Heart left ventricle (tissue), 16 donors: Measurements from ENCODE around the gene ROBO1. TPM values are rescaled to one million over a fixed set of nuclear protein-coding genes. Genes with fewer than 3 reads are reported as not detected.

Experiments
- ATAC-seq, 4 donors: fragments of 200-7000 bp; cut with Tn5 transposase; one replicate each; pipeline ENCODE4 v1.9.1; 2020 to 2022; ENCODE audit warnings: moderate library complexity in 4 of 4, mild to moderate bottlenecking in 3 of 4, moderate number of reproducible peaks in 1 of 4
- DNase-seq, 5 donors: peaks; one replicate each; pipeline ENCODE4 v3.0.0-alpha.2; 2020
- H3K27ac ChIP-seq, 12 donors: fragments of 200-600 bp; sonication (generic) in 4 of 12; one replicate each; pipeline versions ENCODE4 v1.5.0 to v1.8.0; 2016 to 2022; ENCODE audit warnings: mild to moderate bottlenecking in 2 of 12
- H3K27me3 ChIP-seq, 9 donors: fragments of 200-600 bp; sonication (generic) in 2 of 9; one replicate each; pipeline versions ENCODE4 v1.5.1 to v1.8.0; 2016 to 2022; ENCODE audit warnings: mild to moderate bottlenecking in 3 of 9
- H3K36me3 ChIP-seq, 9 donors: fragments of 200-600 bp; sonication (generic) in 2 of 9; one replicate each; pipeline versions ENCODE4 v1.5.0 to v1.8.0; 2018 to 2022; ENCODE audit warnings: mild to moderate bottlenecking in 2 of 9
- H3K4me1 ChIP-seq, 12 donors: fragments of 200-600 bp; sonication (generic) in 4 of 12; one replicate each; pipeline versions ENCODE4 v1.5.0 to v1.8.0; 2016 to 2022; ENCODE audit warnings: mild to moderate bottlenecking in 3 of 12
- H3K4me3 ChIP-seq, 12 donors: fragments of 200-600 bp; sonication (generic) in 4 of 12; one replicate each; pipeline versions ENCODE4 v1.5.0 to v1.8.0; 2017 to 2022; ENCODE audit warnings: mild to moderate bottlenecking in 9 of 12, moderate library complexity in 4 of 12
- H3K9me3 ChIP-seq, 12 donors: fragments of 200-600 bp; sonication (generic) in 4 of 12; one replicate each; pipeline versions ENCODE4 v1.5.0 to v1.8.0; 2016 to 2022; ENCODE audit warnings: mild to moderate bottlenecking in 1 of 12
- POLR2A ChIP-seq, 2 donors: fragments of 450-650 bp; IDR thresholded peaks; one replicate each; pipeline ENCODE4 v1.6.1; 2017; ENCODE audit warnings: antibody characterized with exemption in 2 of 2, mild to moderate bottlenecking in 2 of 2, moderate library complexity in 2 of 2
- WGBS, 4 donors: extraction: QIAGEN DNeasy Blood & Tissue Kit in 2 of 4; methylation state at CpG; one replicate each; pipeline versions ENCODE4 v1.1.5 to v1.1.7; 2013 to 2018; 5-methylcytosine and 5-hydroxymethylcytosine counted together
- intact Hi-C, 10 donors: fragments of 100-400 bp; cut with DNase I; formaldehyde crosslinking; loops; one replicate each; pipeline versions ENCODE4 v1.11.1 to v1.14.2; 2022
- polyA plus RNA-seq, 2 donors: library from polyadenylated mRNA; stranded (reverse); fragments of 200-250 nt; gene quantifications; one replicate each; pipeline ENCODE4 v1.2.3, GENCODE V29; 2013
- total RNA-seq, 9 donors: library from RNA; depleted of rRNA in 2 of 9; stranded (reverse); fragments of >200 nt in 2 of 9; fragmentation: NEBNext Ultra II Directional in 3 of 9; extraction: Animal tissue kit (Norgen Biotek cat#: 25700) in 3 of 9; gene quantifications; one replicate each; pipeline versions ENCODE4 v1.1.0 to v1.2.4, GENCODE V29; 2016 to 2023
- TF ChIP-seq, protein P1 (sequence below), 12 donors: fragments of 200-600 bp; sonication (generic) in 4 of 12; IDR thresholded peaks; one replicate each; pipeline versions ENCODE4 v1.5.0 to v1.8.0; 2018 to 2022; ENCODE audit warnings: antibody characterized with exemption in 12 of 12, mild to moderate bottlenecking in 5 of 12
- donor health status: ischemic (EF 13 %, LVEDD 7.1; RV severe dilation, severe dysfunction).
- donor health status: healthy with polysubstance abuse.
- donor health status: DM: no; HTN: yes; CAD: no.
- donor health status: DM: no; HTN: no; CAD: no.
- donor health status: ischemic (EF 25% LVEDD 6.9; RV normal size, moderate dysfunction).
- donor health status: ischemic (EF 25% LVEDD 5.7; RV mildly dilated, moderate dysfunction).
- donor health status: healthy.
- donor health status: DM: yes; HTN: yes; CAD: no.
- donor health status: ischemic (EF 35%, LVEDD 5.7; RV mildly dilated, moderate dysfunction).
- donor health status: nonischemic (EF 11% LVEDD 7.7; RV severe dilation, severe dysfunction).
- donor health status: DM: yes; HTN: yes; CAD: no.
- donor health status: PGD.
- donor health status: ischemic (EF 29% LVEDD 5.4; RV normal size, mild dysfunction).
- donor health status: nonischemic (EF 23%, LVEDD 6.1; RV moderate dilation, normal function).

The ROBO1 gene
- total and polyA plus RNA-seq, 11 donors = 1.4 to 14.8 (median 5.7) TPM

DNA sequence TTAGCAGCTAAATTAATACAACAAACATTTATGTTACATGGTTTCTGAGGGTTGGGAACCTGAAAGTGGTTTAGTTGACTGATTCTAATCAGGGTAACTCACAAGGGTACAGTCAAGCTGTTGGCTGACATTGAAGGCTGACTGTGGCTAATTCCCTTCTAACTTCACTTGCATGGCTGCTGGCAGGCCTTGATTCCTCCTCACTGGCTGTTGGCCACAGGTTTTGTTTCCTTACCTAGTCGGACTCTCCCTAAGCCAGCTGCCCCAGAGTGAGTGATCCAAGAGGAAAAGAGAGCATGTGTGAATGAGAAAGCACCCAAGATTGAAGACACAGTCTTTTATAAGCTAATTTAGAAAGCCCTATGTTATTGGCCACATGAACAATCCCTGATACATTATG is 700.1 kb downstream of the ROBO1 start:
- ATAC-seq (no peak), DNase-seq (no peak)
- H3K9me3 ChIP-seq = no peaks in the 10 kb centered on the region
- intact Hi-C loops = no loop called here
- 67 to 87% (median 69%) methylated on average over 1 of the region's 1 CpG for WGBS, 4 donors
- H3K36me3 ChIP-seq = no peaks in the 10 kb centered on the region
- H3K27me3 ChIP-seq = no peaks in the 10 kb centered on the region
- no peaks in the 10 kb centered on the region for H3K4me1 ChIP-seq
- H3K4me3 ChIP-seq = no peak overlapping the region
- H3K27ac ChIP-seq = no peak overlapping the region
- TF ChIP-seq, protein P1, sequence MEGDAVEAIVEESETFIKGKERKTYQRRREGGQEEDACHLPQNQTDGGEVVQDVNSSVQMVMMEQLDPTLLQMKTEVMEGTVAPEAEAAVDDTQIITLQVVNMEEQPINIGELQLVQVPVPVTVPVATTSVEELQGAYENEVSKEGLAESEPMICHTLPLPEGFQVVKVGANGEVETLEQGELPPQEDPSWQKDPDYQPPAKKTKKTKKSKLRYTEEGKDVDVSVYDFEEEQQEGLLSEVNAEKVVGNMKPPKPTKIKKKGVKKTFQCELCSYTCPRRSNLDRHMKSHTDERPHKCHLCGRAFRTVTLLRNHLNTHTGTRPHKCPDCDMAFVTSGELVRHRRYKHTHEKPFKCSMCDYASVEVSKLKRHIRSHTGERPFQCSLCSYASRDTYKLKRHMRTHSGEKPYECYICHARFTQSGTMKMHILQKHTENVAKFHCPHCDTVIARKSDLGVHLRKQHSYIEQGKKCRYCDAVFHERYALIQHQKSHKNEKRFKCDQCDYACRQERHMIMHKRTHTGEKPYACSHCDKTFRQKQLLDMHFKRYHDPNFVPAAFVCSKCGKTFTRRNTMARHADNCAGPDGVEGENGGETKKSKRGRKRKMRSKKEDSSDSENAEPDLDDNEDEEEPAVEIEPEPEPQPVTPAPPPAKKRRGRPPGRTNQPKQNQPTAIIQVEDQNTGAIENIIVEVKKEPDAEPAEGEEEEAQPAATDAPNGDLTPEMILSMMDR (IDR thresholded peaks at IDR 0.05) = no peak
- TF ChIP-seq POLR2A (IDR thresholded peaks at IDR 0.05) = no peak

DNA sequence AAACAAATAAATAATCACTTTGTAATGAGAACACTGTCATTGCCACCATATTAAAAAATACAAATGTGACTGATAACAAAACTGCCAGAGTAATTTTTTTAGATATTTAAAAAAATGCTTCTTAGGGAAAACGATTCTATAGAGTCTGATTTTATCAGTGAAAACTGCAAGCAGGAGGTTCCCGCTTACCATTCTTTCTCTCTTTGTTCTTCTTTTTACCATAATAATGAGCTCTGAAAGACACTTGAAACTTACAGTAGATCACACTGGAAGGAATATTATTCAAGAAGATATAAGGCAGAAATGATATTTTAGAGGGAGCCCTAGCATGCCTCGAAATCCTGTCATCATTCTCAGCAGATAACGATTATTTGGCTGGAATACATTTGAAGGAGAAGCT is 701.3 kb downstream of the ROBO1 start:
- Histone ChIP-seq H3K27me3 (no peaks in the 10 kb centered on the region), H3K27ac (no peak overlapping the region), H3K9me3 (peaks cover 0 to 7% (median 0%) of the 10 kb centered on the region in 12 donors), H3K4me3 (no peak overlapping the region), H3K36me3 (no peaks in the 10 kb centered on the region), H3K4me1 (no peaks in the 10 kb centered on the region)
- intact Hi-C loops = no loop called here
- ATAC-seq (no peak), DNase-seq (no peak)
- TF ChIP-seq POLR2A (IDR thresholded peaks at IDR 0.05) = no peak
- TF ChIP-seq, protein P1 (IDR thresholded peaks at IDR 0.05) = no peak
- WGBS, 4 donors = 60 to 67% (median 65%) methylated on average over 4 of the region's 4 CpGs

DNA sequence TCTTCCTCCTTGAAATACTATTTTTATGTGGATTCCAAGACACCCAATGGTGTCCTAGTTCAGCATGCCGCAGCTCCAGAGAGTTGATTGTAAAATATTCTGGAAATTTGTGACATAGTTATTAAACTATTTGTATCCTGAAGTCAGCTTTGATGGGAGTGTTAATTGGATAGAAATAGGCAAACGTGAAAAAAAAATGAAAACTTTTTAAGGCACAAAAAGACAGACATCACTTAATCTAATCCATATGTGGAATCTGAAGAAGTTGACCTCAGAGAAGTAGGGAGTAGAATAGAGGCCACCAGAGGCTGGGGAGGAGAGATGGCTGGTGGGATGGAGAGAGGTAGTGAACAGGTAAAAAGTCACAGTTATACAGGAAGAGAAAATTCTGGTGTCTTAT is 704.2 kb downstream of the ROBO1 start:
- Histone ChIP-seq H3K27me3 (no peaks in the 10 kb centered on the region), H3K27ac (no peak overlapping the region), H3K4me3 (no peak overlapping the region), H3K4me1 (no peaks in the 10 kb centered on the region), H3K9me3 (peaks cover 0 to 7% (median 0%) of the 10 kb centered on the region in 12 donors), H3K36me3 (no peaks in the 10 kb centered on the region)
- DNase-seq (no peak), ATAC-seq (no peak)
- TF ChIP-seq POLR2A (IDR thresholded peaks at IDR 0.05) = no peak
- TF ChIP-seq, protein P1 (IDR thresholded peaks at IDR 0.05) = no peak
- WGBS, 4 donors = 69 to 86% (median 80%) methylated on average over 2 of the region's 2 CpGs
- intact Hi-C loops = no loop called here

DNA sequence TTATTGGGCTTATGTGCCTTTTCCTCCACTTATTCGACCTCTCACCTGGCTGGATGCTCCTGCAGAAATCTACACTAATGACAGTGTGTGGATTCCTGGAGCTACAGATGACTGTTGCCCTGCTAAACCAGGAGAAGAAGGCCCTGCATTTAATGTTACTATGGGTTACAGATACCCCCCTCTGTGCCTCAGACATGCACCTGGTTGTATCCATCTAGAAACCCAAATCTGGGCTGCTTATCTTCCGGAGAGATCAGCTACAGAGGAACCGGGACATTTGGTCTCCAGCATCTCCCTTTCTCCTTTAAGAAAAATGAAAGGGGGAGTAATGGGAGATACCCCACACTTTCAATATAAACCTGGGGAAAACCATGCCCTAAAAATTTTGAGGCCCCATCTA is 710.0 kb downstream of the ROBO1 start:
- intact Hi-C loops = no loop called here

More for the DNA sequence above, 710.0 kb downstream of the ROBO1 start:
- H3K4me3 ChIP-seq = no peak overlapping the region
- peaks cover 0 to 14% (median 3%) of the 10 kb centered on the region in 12 donors for H3K9me3 ChIP-seq
- no peaks in the 10 kb centered on the region for H3K36me3 ChIP-seq
- no peaks in the 10 kb centered on the region for H3K27me3 ChIP-seq
- DNase-seq = no peak
- TF ChIP-seq, protein P1 (IDR thresholded peaks at IDR 0.05) = no peak
- TF ChIP-seq POLR2A (IDR thresholded peaks at IDR 0.05) = no peak
- ATAC-seq = no peak
- WGBS, 4 donors = 75 to 87% (median 85%) methylated on average over 3 of the region's 3 CpGs
- H3K4me1 ChIP-seq = no peaks in the 10 kb centered on the region
- H3K27ac ChIP-seq = no peak overlapping the region
